ENCODE results near the gene LDLRAD2. TPM values are rescaled to one million over a fixed set of nuclear protein-coding genes. Genes with fewer than 3 reads are reported as not detected.
"Not testable (repeated sequence)": the region's sequence is repeated elsewhere in the genome, so short reads cannot be mapped to it uniquely, and the experiment has no call there.

Gene LDLRAD2
- total and polyA plus RNA-seq, 2 of the 8 experiments (the other 6 are each of a cell fraction or from before 2014, with no cell fraction given): 0.48 to 0.74 TPM

DNA sequence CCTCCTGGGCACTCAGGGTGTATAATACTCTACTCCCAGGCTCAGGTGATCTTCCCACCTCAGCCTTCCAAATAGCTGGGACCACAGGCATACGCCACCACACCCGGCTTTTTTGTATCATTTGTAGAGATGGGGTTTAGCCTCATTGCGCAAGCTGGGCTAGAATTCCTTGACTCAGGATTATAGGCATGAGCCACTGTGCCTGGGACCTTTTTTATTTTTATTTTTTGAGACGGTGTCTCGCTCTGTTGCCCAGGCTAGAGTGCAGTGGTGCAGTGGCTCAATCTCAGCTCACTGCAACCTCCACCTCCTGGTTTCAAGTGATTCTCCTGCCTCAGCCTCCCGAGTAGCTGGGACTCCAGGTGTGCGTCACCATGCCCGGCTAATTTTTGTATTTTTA is 45.0 kb upstream of the LDLRAD2 start:
- ChIA-PET POLR2A (ENCODE audit: partially characterized antibody) (interaction anchor here (0.6 to 3.7 kb wide), 2 partner anchors 16 to 493 kb away, joined by 4 to 26 read pairs; partner anchors contain the start of gene USP48), CTCF (ENCODE audit: partially characterized antibody) (interaction anchor here (0.6 to 1.3 kb wide), 3 partner anchors 15 to 374 kb away, joined by 3 read pairs; no protein-coding TSS in a partner anchor)
- not testable (repeated sequence) for H3K18ac ChIP-seq (ENCODE audit: extremely low read depth, low read length); H2BK5ac ChIP-seq (ENCODE audit: low read depth, low read length); H4K91ac ChIP-seq (replicated peaks; ENCODE audit: insufficient read length, low read length); H4K5ac ChIP-seq (ENCODE audit: insufficient read length, low read depth, low read length); H2BK120ac ChIP-seq (replicated peaks; ENCODE audit: low read depth, low read length); H3K27me3 ChIP-seq (replicated peaks in 1 of 4; ENCODE audit: control insufficient read depth in 3 of 4, extremely low read depth in 1 of 4, insufficient read depth in 3 of 4, low read length in 3 of 4); H3K14ac ChIP-seq (ENCODE audit: insufficient read length); H3K23ac ChIP-seq (ENCODE audit: insufficient read length); H3K4me2 ChIP-seq (ENCODE audit: insufficient read depth in 1 of 2, low read depth in 2 of 2, low read length in 2 of 2); H2BK20ac ChIP-seq (ENCODE audit: low read length); H3K56ac ChIP-seq (replicated peaks; ENCODE audit: insufficient read length, low read depth, low read length); H2BK12ac ChIP-seq (ENCODE audit: low read depth, low read length); H3K36me3 ChIP-seq (ENCODE audit: control insufficient read depth in 2 of 4, insufficient read depth in 4 of 4, low read length in 3 of 4); H3K4me3 ChIP-seq (ENCODE audit: extremely low read depth in 1 of 4, insufficient read depth in 2 of 4, low read depth in 3 of 4, low read length in 4 of 4); H3K9me3 ChIP-seq (ENCODE audit: insufficient read depth in 2 of 2, low read depth in 1 of 2, low read length in 1 of 2); H2AK5ac ChIP-seq (ENCODE audit: low read depth, low read length); H3K27ac ChIP-seq (ENCODE audit: low read depth, low read length); DNase-seq (ENCODE audit: low read depth in 1 of 2, low spot score in 2 of 2); H2BK15ac ChIP-seq (ENCODE audit: low read length); H3K23me2 ChIP-seq (ENCODE audit: low read depth, low read length); H3K4ac ChIP-seq (replicated peaks; ENCODE audit: insufficient read length, low read depth, low read length); FAIRE-seq; H2AFZ ChIP-seq (ENCODE audit: low read length); H3K9ac ChIP-seq (replicated peaks in 1 of 4; ENCODE audit: extremely low read depth in 1 of 4, low read depth in 3 of 4, low read length in 3 of 4); H4K8ac ChIP-seq (ENCODE audit: extremely low read depth, insufficient read depth, low read length); H3K4me1 ChIP-seq (replicated peaks in 1 of 4; ENCODE audit: control insufficient read depth in 3 of 4, insufficient read depth in 4 of 4, low read length in 3 of 4)
- Histone ChIP-seq H3K79me1 (ENCODE audit: low read depth, low read length) (peaks cover 13% of the 10 kb centered on the region), H4K20me1 (replicated peaks in 1 of 2; ENCODE audit: control insufficient read depth in 1 of 2, insufficient read depth in 2 of 2, low read length in 2 of 2) (peaks cover 10 to 11% of the 10 kb centered on the region in 2 experiments), H3K79me2 (ENCODE audit: control insufficient read depth in 1 of 2, insufficient read depth in 2 of 2, low read length in 2 of 2) (peaks cover 26 to 96% of the 10 kb centered on the region in 2 experiments)
- TF ChIP-seq CEBPB (IDR thresholded peaks at IDR 0.05; ENCODE audit: low read depth, low read length): peak; percentile 73
- WGBS, 2 experiments (ENCODE audit: extremely low coverage in 1 of 2, insufficient coverage in 1 of 2, insufficient read length in 1 of 2, insufficient replicate concordance in 2 of 2, low coverage in 1 of 2, low lambda C conversion rate in 2 of 2, missing lambda C conversion rate in 1 of 2): 98% methylated on average over 8 of the region's 8 CpGs; no CpG with 5 or more reads in 1 of the 2 experiments

Data from H1 (cell line).